A549 treated with DMSO at 1 μM for 4 hours (cell line): ENCODE measurements around the gene FAAH2. TPM values are rescaled to one million over a fixed set of nuclear protein-coding genes. Genes with fewer than 3 reads are reported as not detected.

Experiments
- total RNA-seq: library from RNA; stranded (reverse); fragments of 200-300 nt; extraction: Qiagen RNA extraction; gene quantifications from 5 replicates; pipeline ENCODE4 v1.2.3, GENCODE V29; 2022; ENCODE audit warnings: low read depth

The FAAH2 gene, protein sequence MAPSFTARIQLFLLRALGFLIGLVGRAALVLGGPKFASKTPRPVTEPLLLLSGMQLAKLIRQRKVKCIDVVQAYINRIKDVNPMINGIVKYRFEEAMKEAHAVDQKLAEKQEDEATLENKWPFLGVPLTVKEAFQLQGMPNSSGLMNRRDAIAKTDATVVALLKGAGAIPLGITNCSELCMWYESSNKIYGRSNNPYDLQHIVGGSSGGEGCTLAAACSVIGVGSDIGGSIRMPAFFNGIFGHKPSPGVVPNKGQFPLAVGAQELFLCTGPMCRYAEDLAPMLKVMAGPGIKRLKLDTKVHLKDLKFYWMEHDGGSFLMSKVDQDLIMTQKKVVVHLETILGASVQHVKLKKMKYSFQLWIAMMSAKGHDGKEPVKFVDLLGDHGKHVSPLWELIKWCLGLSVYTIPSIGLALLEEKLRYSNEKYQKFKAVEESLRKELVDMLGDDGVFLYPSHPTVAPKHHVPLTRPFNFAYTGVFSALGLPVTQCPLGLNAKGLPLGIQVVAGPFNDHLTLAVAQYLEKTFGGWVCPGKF
- total RNA-seq: 0.05 to 0.36 TPM (median 0.10 TPM) in 3 of 5 replicates, not detected in the others

DNA sequence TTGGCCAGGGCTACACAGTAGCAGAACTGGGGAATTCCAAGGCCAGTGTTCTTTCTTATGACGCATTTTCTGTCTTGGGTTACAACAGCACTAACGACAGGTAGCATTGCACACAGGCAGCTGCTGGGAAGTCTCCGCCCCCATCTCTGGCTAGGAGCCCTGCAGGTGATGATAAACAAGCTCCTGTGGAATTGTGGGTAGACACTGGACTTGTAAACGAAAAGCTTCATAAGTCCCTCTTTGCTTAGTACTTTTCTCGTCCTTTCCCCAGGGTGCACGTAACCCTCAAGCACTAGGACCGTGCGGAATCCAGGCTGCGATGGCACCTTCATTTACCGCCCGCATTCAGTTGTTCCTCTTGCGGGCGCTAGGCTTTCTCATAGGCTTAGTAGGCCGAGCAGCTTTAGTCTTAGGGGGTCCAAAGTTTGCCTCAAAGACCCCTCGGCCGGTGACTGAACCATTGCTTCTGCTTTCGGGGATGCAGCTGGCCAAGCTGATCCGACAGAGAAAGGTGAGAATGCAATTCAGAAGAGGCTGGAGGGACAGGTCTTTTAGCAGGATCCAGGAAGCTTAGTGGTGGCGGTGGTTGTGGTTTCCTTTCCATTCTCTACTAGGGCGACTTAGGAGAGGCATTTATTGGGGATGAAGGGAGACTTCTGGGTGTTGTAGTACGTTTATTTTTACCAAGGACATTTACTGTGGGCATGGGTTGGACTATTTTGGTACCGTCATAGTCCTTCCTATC lies at the start of gene FAAH2:
TSS of gene FAAH2 (plus strand) at position 200 of the 745 bp plus-strand sequence. CDS start at position 320, 120 bp downstream.

Other genes starting within 250 kb of the FAAH2 start
- 7.3 to 9.8 TPM (median 9.3 TPM) in 5 replicates for gene SPIN2B, start 165.2 kb upstream of the FAAH2 start, total RNA-seq
- gene SPIN2A, start 149.3 kb upstream of the FAAH2 start, total RNA-seq: 0.10 to 0.23 TPM (median 0.15 TPM) in 5 replicates